Measurements from ENCODE around the gene COLEC12. TPM values are rescaled to one million over a fixed set of nuclear protein-coding genes. Genes with fewer than 3 reads are reported as not detected.

COLEC12 gene
- polyA plus RNA-seq, 3 donors = 0.21 to 0.47 (median 0.35) TPM

DNA sequence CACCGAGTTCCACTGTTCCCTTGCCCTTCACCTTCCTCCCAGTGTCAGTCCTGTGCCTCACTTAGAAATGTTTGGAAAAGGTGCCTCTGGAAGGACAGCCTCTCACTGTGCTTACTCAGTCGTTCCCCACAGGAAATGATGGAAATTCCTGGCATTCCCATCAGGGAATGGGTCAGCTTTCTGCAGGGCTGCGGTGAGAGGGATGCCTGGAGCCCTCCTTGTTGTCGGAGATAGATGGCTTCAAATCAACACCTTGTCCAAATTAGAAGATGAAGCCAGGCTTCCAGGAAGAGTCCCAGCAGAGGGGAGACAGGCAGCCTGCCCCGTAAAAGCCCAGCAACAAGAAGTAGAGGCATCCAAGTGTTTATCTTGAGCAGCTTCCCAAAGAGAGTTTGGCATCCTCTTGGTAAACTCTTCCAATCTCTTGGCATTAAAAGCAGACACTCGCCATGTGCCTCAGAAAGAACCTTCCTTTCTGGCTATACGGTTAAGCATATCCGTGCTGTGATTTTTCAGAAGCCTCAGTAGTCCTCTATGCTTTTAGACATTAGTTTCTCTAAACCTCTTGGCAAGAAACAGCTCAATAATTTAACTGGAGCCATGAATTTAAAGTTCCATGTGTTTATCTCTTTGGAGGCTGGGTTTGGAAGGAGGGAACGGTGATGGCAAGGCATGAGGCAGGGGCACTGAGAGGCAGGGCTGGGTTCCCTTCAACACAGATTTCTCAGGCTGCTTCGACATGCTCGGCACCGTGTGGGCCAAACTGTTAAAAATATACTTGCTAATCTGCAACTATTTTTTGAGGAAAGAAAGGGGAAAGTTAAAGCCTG lies 25.1 kb downstream of the COLEC12 start:
- Histone ChIP-seq H3K9me3 (replicated peaks in 1 of 2; ENCODE audit: control insufficient read depth in 1 of 2, insufficient read depth in 1 of 2, low read length in 2 of 2) (no peaks in the 10 kb centered on the region), H3K4me1 (ENCODE audit: control insufficient read depth in 1 of 2, insufficient read depth in 2 of 2, low read length in 2 of 2) (peaks cover 20 to 21% of the 10 kb centered on the region in 2 donors), H3K27ac (ENCODE audit: low read depth in 1 of 2, low read length in 2 of 2) (no peak overlapping the region), H3K4me3 (replicated peaks in 1 of 3; ENCODE audit: low read depth in 2 of 3, low read length in 3 of 3) (no peak overlapping the region), H3K36me3 (replicated peaks in 1 of 2; ENCODE audit: control insufficient read depth in 1 of 2, insufficient read depth in 2 of 2, low read length in 2 of 2) (no peaks in the 10 kb centered on the region), H3K4me2 (replicated peaks; ENCODE audit: extremely low read depth, low read length, poor library complexity, severe bottlenecking) (no peak overlapping the region), H2AFZ (ENCODE audit: insufficient read depth, low read depth, low read length, poor library complexity, severe bottlenecking) (no peak overlapping the region), H3K79me2 (ENCODE audit: insufficient read depth, low read length) (no peaks in the 10 kb centered on the region), H3K27me3 (ENCODE audit: control insufficient read depth in 2 of 2, insufficient read depth in 2 of 2, low read length in 2 of 2) (no peaks in the 10 kb centered on the region), H4K20me1 (ENCODE audit: insufficient read depth, low read length) (no peaks in the 10 kb centered on the region), H3K9ac (ENCODE audit: insufficient read depth, low read length, poor library complexity, severe bottlenecking) (no peak overlapping the region)
- Mint-ChIP-seq H3K4me3 (no peak overlapping the region), H3K4me1 (peaks cover 28% of the 10 kb centered on the region), H3K36me3 (no peaks in the 10 kb centered on the region), H3K27ac (no peak overlapping the region), H3K9me3 (peaks cover 0 to 1% (median 0%) of the 10 kb centered on the region in 7 donors), H3K27me3 (ENCODE audit: low read depth in 3 of 3) (peaks cover 2 to 10% (median 4%) of the 10 kb centered on the region in 3 donors)
- no peak for DNase-seq
- 86% methylated on average over 9 of the region's 12 CpGs for WGBS (ENCODE audit: insufficient coverage)
- intact Hi-C loops (cut with micrococcal nuclease) = no loop called here
- TF ChIP-seq, protein P1, sequence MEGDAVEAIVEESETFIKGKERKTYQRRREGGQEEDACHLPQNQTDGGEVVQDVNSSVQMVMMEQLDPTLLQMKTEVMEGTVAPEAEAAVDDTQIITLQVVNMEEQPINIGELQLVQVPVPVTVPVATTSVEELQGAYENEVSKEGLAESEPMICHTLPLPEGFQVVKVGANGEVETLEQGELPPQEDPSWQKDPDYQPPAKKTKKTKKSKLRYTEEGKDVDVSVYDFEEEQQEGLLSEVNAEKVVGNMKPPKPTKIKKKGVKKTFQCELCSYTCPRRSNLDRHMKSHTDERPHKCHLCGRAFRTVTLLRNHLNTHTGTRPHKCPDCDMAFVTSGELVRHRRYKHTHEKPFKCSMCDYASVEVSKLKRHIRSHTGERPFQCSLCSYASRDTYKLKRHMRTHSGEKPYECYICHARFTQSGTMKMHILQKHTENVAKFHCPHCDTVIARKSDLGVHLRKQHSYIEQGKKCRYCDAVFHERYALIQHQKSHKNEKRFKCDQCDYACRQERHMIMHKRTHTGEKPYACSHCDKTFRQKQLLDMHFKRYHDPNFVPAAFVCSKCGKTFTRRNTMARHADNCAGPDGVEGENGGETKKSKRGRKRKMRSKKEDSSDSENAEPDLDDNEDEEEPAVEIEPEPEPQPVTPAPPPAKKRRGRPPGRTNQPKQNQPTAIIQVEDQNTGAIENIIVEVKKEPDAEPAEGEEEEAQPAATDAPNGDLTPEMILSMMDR (IDR thresholded peaks at IDR 0.05) = no peak

- intact Hi-C loops (cut with micrococcal nuclease) = no loop called here
- WGBS (ENCODE audit: insufficient coverage) = 54% methylated on average over 3 of the region's 4 CpGs
- TF ChIP-seq, protein P1 (IDR thresholded peaks at IDR 0.05) = no peak
- Histone ChIP-seq H3K27ac (ENCODE audit: low read depth in 1 of 2, low read length in 2 of 2) (no peak overlapping the region), H4K20me1 (ENCODE audit: insufficient read depth, low read length) (no peaks in the 10 kb centered on the region), H3K9ac (ENCODE audit: insufficient read depth, low read length, poor library complexity, severe bottlenecking) (no peak overlapping the region), H3K4me2 (replicated peaks; ENCODE audit: extremely low read depth, low read length, poor library complexity, severe bottlenecking) (no peak overlapping the region), H3K27me3 (ENCODE audit: control insufficient read depth in 2 of 2, insufficient read depth in 2 of 2, low read length in 2 of 2) (no peaks in the 10 kb centered on the region), H3K36me3 (replicated peaks in 1 of 2; ENCODE audit: control insufficient read depth in 1 of 2, insufficient read depth in 2 of 2, low read length in 2 of 2) (no peaks in the 10 kb centered on the region), H3K79me2 (ENCODE audit: insufficient read depth, low read length) (no peaks in the 10 kb centered on the region), H3K4me1 (ENCODE audit: control insufficient read depth in 1 of 2, insufficient read depth in 2 of 2, low read length in 2 of 2) (peaks cover 30 to 31% of the 10 kb centered on the region in 2 donors), H3K4me3 (replicated peaks in 1 of 3; ENCODE audit: low read depth in 2 of 3, low read length in 3 of 3) (no peak overlapping the region), H3K9me3 (replicated peaks in 1 of 2; ENCODE audit: control insufficient read depth in 1 of 2, insufficient read depth in 1 of 2, low read length in 2 of 2) (no peaks in the 10 kb centered on the region), H2AFZ (ENCODE audit: insufficient read depth, low read depth, low read length, poor library complexity, severe bottlenecking) (no peak overlapping the region)
- Mint-ChIP-seq H3K4me3 (no peak overlapping the region), H3K36me3 (no peaks in the 10 kb centered on the region), H3K9me3 (no peaks in the 10 kb centered on the region), H3K4me1 (peaks cover 32% of the 10 kb centered on the region), H3K27me3 (ENCODE audit: low read depth in 3 of 3) (peaks cover 0 to 5% (median 2%) of the 10 kb centered on the region in 3 donors), H3K27ac (no peak overlapping the region)
- no peak for DNase-seq
These were observed 26.1 kb downstream of the COLEC12 start for GRCh38 chr18:474416-474815.

All from CD14-positive monocyte (primary cell).